NT2/D1 (cell line): ENCODE data around the gene RNF10.

Experiments
- DNase-seq: peaks from one replicate; pipeline ENCODE4 v3.0.0-alpha.2; 2011; ENCODE audit warnings: low read depth, low spot score
- H3K27me3 ChIP-seq: 2 replicates; pipeline ENCODE4 v1.6.0; 2011; ENCODE audit warnings: mild to moderate bottlenecking; ENCODE audit not compliant: insufficient read length, insufficient read depth
- H3K36me3 ChIP-seq: 2 replicates; pipeline ENCODE4 v1.6.1; 2011; ENCODE audit warnings: mild to moderate bottlenecking, low read length, mixed read lengths; ENCODE audit not compliant: insufficient read depth, insufficient read length
- H3K4me1 ChIP-seq: 2 replicates; pipeline ENCODE4 v1.5.1; 2011; ENCODE audit not compliant: insufficient read depth, insufficient read length
- H3K4me3 ChIP-seq: 2 replicates; pipeline ENCODE4 v1.5.1; 2011; ENCODE audit warnings: low read depth; ENCODE audit not compliant: insufficient read length
- H3K9ac ChIP-seq: 2 replicates; pipeline ENCODE4 v1.6.0; 2011; ENCODE audit warnings: low read depth; ENCODE audit not compliant: insufficient read length
- H3K9me3 ChIP-seq: 2 replicates; pipeline ENCODE4 v1.5.1; 2011; ENCODE audit warnings: mild to moderate bottlenecking, low read length; ENCODE audit not compliant: insufficient read depth
- SUZ12 ChIP-seq: IDR thresholded peaks from 2 replicates; pipeline ENCODE4 v1.6.1; 2011; ENCODE audit not compliant: insufficient read length, insufficient read depth; ENCODE audit errors: extremely low read depth
- YY1 ChIP-seq: IDR thresholded peaks from 2 replicates; pipeline ENCODE4 v1.6.1; 2011; ENCODE audit not compliant: insufficient read length, insufficient read depth
- ZNF274 ChIP-seq: IDR thresholded peaks from 2 replicates; pipeline ENCODE4 v1.6.1; 2011; ENCODE audit warnings: mild to moderate bottlenecking, low read depth, low read length

The RNF10 gene

GRCh38 chr12:120588948-120589930 is 55.1 kb downstream of the RNF10 start:
- H3K4me3 ChIP-seq = no peak overlapping the region
- no peak overlapping the region for H3K9ac ChIP-seq
- H3K27me3 ChIP-seq = peaks cover 12% of the 10 kb centered on the region
- H3K9me3 ChIP-seq = no peaks in the 10 kb centered on the region
- TF ChIP-seq YY1 = no peak
- no peak for TF ChIP-seq SUZ12
- TF ChIP-seq ZNF274 = no peak
- H3K36me3 ChIP-seq = no peaks in the 10 kb centered on the region
- DNase-seq = no peak
- peaks cover 5% of the 10 kb centered on the region for H3K4me1 ChIP-seq

GRCh38 chr12:120590741-120591407 is 56.7 kb downstream of the RNF10 start:
- Histone ChIP-seq H3K4me1 (peaks cover 5% of the 10 kb centered on the region), H3K9me3 (no peaks in the 10 kb centered on the region), H3K9ac (peak overlapping the region; percentile 26), H3K4me3 (no peak overlapping the region), H3K27me3 (peaks cover 6% of the 10 kb centered on the region), H3K36me3 (no peaks in the 10 kb centered on the region)
- no peak for DNase-seq
- TF ChIP-seq SUZ12 = no peak
- no peak for TF ChIP-seq ZNF274
- no peak for TF ChIP-seq YY1

- Histone ChIP-seq H3K9me3 (no peaks in the 10 kb centered on the region), H3K4me1 (peaks cover 5% of the 10 kb centered on the region), H3K27me3 (no peaks in the 10 kb centered on the region), H3K36me3 (no peaks in the 10 kb centered on the region), H3K4me3 (no peak overlapping the region), H3K9ac (no peak overlapping the region)
- TF ChIP-seq YY1 (no peak), SUZ12 (no peak), ZNF274 (no peak)
- no peak for DNase-seq
Measured at GRCh38 chr12:120592121-120593049, 58.2 kb downstream of the RNF10 start.

GRCh38 chr12:120596901-120597300 is 62.7 kb downstream of the RNF10 start:
- TF ChIP-seq SUZ12 (no peak), YY1 (no peak), ZNF274 (no peak)
- Histone ChIP-seq H3K9ac (no peak overlapping the region), H3K36me3 (no peaks in the 10 kb centered on the region), H3K9me3 (no peaks in the 10 kb centered on the region), H3K4me1 (peaks cover 8% of the 10 kb centered on the region), H3K4me3 (no peak overlapping the region), H3K27me3 (no peaks in the 10 kb centered on the region)
- no peak for DNase-seq

GRCh38 chr12:120597861-120598260 is 63.7 kb downstream of the RNF10 start:
- H3K27me3 ChIP-seq = no peaks in the 10 kb centered on the region
- TF ChIP-seq SUZ12 (no peak), YY1 (no peak), ZNF274 (no peak)
- no peak overlapping the region for H3K9ac ChIP-seq
- H3K9me3 ChIP-seq = no peaks in the 10 kb centered on the region
- H3K4me1 ChIP-seq = peaks cover 11% of the 10 kb centered on the region
- H3K36me3 ChIP-seq = no peaks in the 10 kb centered on the region
- no peak for DNase-seq
- no peak overlapping the region for H3K4me3 ChIP-seq

- no peaks in the 10 kb centered on the region for H3K36me3 ChIP-seq
- H3K4me1 ChIP-seq = peaks cover 11% of the 10 kb centered on the region
- H3K27me3 ChIP-seq = no peaks in the 10 kb centered on the region
- no peak for DNase-seq
- TF ChIP-seq SUZ12 (no peak), ZNF274 (no peak)
- H3K4me3 ChIP-seq = no peak overlapping the region
- H3K9me3 ChIP-seq = no peaks in the 10 kb centered on the region
- no peak overlapping the region for H3K9ac ChIP-seq
Measured at GRCh38 chr12:120598674-120599463, 64.7 kb downstream of the RNF10 start.
